H9 (cell line): ENCODE data around the gene KIRREL3. TPM values are rescaled to one million over a fixed set of nuclear protein-coding genes. Genes with fewer than 3 reads are reported as not detected.

Experiments
- DNase-seq: peaks from one replicate; pipeline ENCODE4 v3.0.0-alpha.2; 2017
- H2AFZ ChIP-seq: one replicate; pipeline ENCODE4 v1.6.1; 2013; ENCODE audit warnings: mild to moderate bottlenecking, low read length, control low read depth, moderate library complexity
- H2AK5ac ChIP-seq: 2 replicates; pipeline ENCODE4 v1.6.1; 2013; ENCODE audit warnings: low read length, control low read depth, mixed read lengths; ENCODE audit not compliant: insufficient read length
- H2BK120ac ChIP-seq: one replicate; pipeline ENCODE4 v1.6.1; 2013; ENCODE audit warnings: low read depth, mild to moderate bottlenecking, low read length, control low read depth, inconsistent platforms; ENCODE audit not compliant: poor library complexity, severe bottlenecking
- H2BK12ac ChIP-seq: 2 replicates; pipeline ENCODE4 v1.6.1; 2013; ENCODE audit warnings: low read length, control low read depth, mixed read lengths, low read depth; ENCODE audit not compliant: insufficient read length
- H2BK15ac ChIP-seq: 2 replicates; pipeline ENCODE4 v1.6.1; 2013; ENCODE audit warnings: low read depth, low read length, control low read depth
- H2BK20ac ChIP-seq: one replicate; pipeline ENCODE4 v1.6.1; 2013; ENCODE audit warnings: low read depth, mild to moderate bottlenecking, low read length, control low read depth, inconsistent platforms; ENCODE audit not compliant: poor library complexity, severe bottlenecking
- H2BK5ac ChIP-seq: 2 replicates; pipeline ENCODE4 v1.6.1; 2013; ENCODE audit warnings: low read length, control low read depth, mixed read lengths; ENCODE audit not compliant: insufficient read length
- H3K14ac ChIP-seq: 2 replicates; pipeline ENCODE4 v1.6.1; 2013; ENCODE audit warnings: low read length, control low read depth; ENCODE audit not compliant: insufficient read depth
- H3K18ac ChIP-seq: 2 replicates; pipeline ENCODE4 v1.6.1; 2013; ENCODE audit warnings: low read depth, mild to moderate bottlenecking, mixed read lengths, low read length, control low read depth; ENCODE audit not compliant: insufficient read length
- H3K23ac ChIP-seq: 2 replicates; pipeline ENCODE4 v1.6.1; 2013; ENCODE audit warnings: low read length, control low read depth, mixed read lengths, low read depth; ENCODE audit not compliant: insufficient read length
- H3K23me2 ChIP-seq: 2 replicates; pipeline ENCODE4 v1.6.1; 2013; ENCODE audit warnings: low read depth, mild to moderate bottlenecking, mixed read lengths, low read length, control low read depth; ENCODE audit not compliant: insufficient read length, poor library complexity, severe bottlenecking
- H3K27ac ChIP-seq: 2 replicates; pipeline ENCODE4 v1.5.1; 2013; ENCODE audit warnings: low read length, control low read depth, mixed read lengths, low read depth; ENCODE audit not compliant: insufficient read length
- H3K27me3 ChIP-seq: 2 replicates; pipeline ENCODE4 v1.6.1; 2013; ENCODE audit warnings: low read length, control low read depth, inconsistent platforms; ENCODE audit not compliant: insufficient read depth
- H3K4ac ChIP-seq: 2 replicates; pipeline ENCODE4 v1.6.1; 2013; ENCODE audit warnings: low read depth, mild to moderate bottlenecking, control low read depth, inconsistent platforms, low read length, moderate library complexity
- H3K4me1 ChIP-seq: 2 replicates; pipeline ENCODE4 v1.6.1; 2013; ENCODE audit warnings: low read length, control low read depth, inconsistent platforms; ENCODE audit not compliant: insufficient read depth
- H3K4me2 ChIP-seq: 2 replicates; pipeline ENCODE4 v1.6.1; 2013; ENCODE audit warnings: low read length, control low read depth, mixed read lengths; ENCODE audit not compliant: insufficient read length, insufficient read depth
- H3K56ac ChIP-seq: 2 replicates; pipeline ENCODE4 v1.6.1; 2013; ENCODE audit warnings: low read depth, mild to moderate bottlenecking, mixed read lengths, low read length, control low read depth; ENCODE audit not compliant: insufficient read length
- H3K79me1 ChIP-seq: 2 replicates; pipeline ENCODE4 v1.6.1; 2013; ENCODE audit warnings: low read depth, mild to moderate bottlenecking, moderate library complexity, low read length, control low read depth, inconsistent platforms; ENCODE audit not compliant: insufficient read depth, poor library complexity, severe bottlenecking
- H3K79me2 ChIP-seq: 2 replicates; pipeline ENCODE4 v1.6.1; 2013; ENCODE audit warnings: low read length, control low read depth, inconsistent platforms; ENCODE audit not compliant: insufficient read depth
- H3K9ac ChIP-seq: 2 replicates; pipeline ENCODE4 v1.6.1; 2013; ENCODE audit warnings: low read length, control low read depth, mixed read lengths; ENCODE audit not compliant: insufficient read length; ENCODE audit errors: extremely low read depth
- H3K9me3 ChIP-seq: one replicate; pipeline ENCODE4 v1.6.1; 2013; ENCODE audit warnings: low read depth, low read length, inconsistent platforms; ENCODE audit not compliant: control insufficient read depth
- H3T11ph ChIP-seq: one replicate; pipeline ENCODE4 v1.6.1; 2013; ENCODE audit warnings: mild to moderate bottlenecking, low read length, control low read depth, inconsistent platforms
- H4K20me1 ChIP-seq: one replicate; pipeline ENCODE4 v1.6.1; 2013; ENCODE audit not compliant: control insufficient read depth, insufficient read length, insufficient read depth
- H4K5ac ChIP-seq: 2 replicates; pipeline ENCODE4 v1.6.1; 2013; ENCODE audit warnings: low read depth, mild to moderate bottlenecking, mixed read lengths, low read length, control low read depth; ENCODE audit not compliant: insufficient read length
- H4K8ac ChIP-seq: replicated peaks from 2 replicates; pipeline ENCODE4 v1.6.1; 2013; ENCODE audit warnings: low read length, control low read depth, mixed read lengths, low read depth; ENCODE audit not compliant: insufficient read length
- H4K91ac ChIP-seq: 2 replicates; pipeline ENCODE4 v1.6.1; 2013; ENCODE audit warnings: low read depth, mild to moderate bottlenecking, moderate library complexity, mixed read lengths, low read length, control low read depth; ENCODE audit not compliant: insufficient read length
- H3K27ac Mint-ChIP-seq, 3 experiments: 2 replicates in 2 of 3; 3 replicates in 1 of 3; pipeline ENCODE4 v1.8.0; 2020 to 2021; ENCODE audit warnings: mixed read lengths in 3 of 3, mild to moderate bottlenecking in 1 of 3, moderate library complexity in 1 of 3
- H3K27me3 Mint-ChIP-seq: 2 replicates; pipeline ENCODE4 v1.8.0; 2021; ENCODE audit warnings: low read depth, mild to moderate bottlenecking, moderate library complexity, mixed read lengths
- H3K36me3 Mint-ChIP-seq, 3 experiments: 2 replicates in 2 of 3; 3 replicates in 1 of 3; pipeline ENCODE4 v1.8.0; 2020 to 2021; ENCODE audit warnings: low read depth in 3 of 3, mixed read lengths in 3 of 3; ENCODE audit not compliant: insufficient read depth in 1 of 3
- H3K4me1 Mint-ChIP-seq, 2 experiments: 2 replicates each; pipeline ENCODE4 v1.8.0; 2020; ENCODE audit warnings: mixed read lengths in 2 of 2
- H3K4me3 Mint-ChIP-seq, 2 experiments: 2 replicates in 1 of 2; 3 replicates in 1 of 2; pipeline ENCODE4 v1.8.0; 2020 to 2021; ENCODE audit warnings: mild to moderate bottlenecking in 2 of 2, mixed read lengths in 2 of 2, moderate library complexity in 1 of 2
- H3K9me3 Mint-ChIP-seq, 2 experiments: 2 replicates in 1 of 2; 3 replicates in 1 of 2; pipeline ENCODE4 v1.8.0; 2020; ENCODE audit warnings: mild to moderate bottlenecking in 2 of 2, mixed read lengths in 2 of 2, moderate library complexity in 1 of 2
- CTCF ChIP-seq: fragments of 200-600 bp; sonication (generic); conservative IDR thresholded peaks from 3 replicates; pipeline ENCODE4 v1.8.0; 2021; ENCODE audit warnings: antibody characterized with exemption, mild to moderate bottlenecking
- WGBS: extraction: QIAGEN DNeasy Blood & Tissue Kit; methylation state at CpG from one replicate; pipeline ENCODE4 v1.1.7; 2013; ENCODE audit warnings: missing lambda C conversion rate, low lambda C conversion rate, mixed read lengths; ENCODE audit not compliant: insufficient read length; ENCODE audit errors: extremely low coverage; 5-methylcytosine and 5-hydroxymethylcytosine counted together
- total RNA-seq: library from RNA; stranded (reverse); gene quantifications from 2 replicates; pipeline ENCODE4 v1.2.1, GENCODE V29; 2021

The KIRREL3 gene
- total RNA-seq, 1 experiment from 2014 or later: 0.17 TPM

DNA sequence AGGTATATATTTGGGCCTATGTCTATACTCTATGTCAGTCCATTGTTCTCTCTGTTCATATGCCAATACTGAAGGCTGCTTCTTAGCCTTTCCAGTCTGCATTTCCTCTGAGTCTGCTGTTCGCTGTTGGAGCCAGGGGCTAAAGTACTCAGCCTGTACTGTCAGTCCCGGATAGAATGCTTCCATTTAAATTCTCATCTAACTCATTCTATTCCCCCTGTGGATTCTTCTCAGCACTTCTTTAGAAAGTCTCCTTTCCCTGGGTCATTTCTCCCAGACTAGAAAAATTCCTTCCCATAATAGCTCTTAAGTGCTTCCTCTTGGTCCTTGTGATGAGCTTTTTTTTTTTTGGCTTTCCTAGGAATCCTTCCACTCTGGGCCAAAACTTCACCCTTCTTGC, 293.1 kb downstream of the KIRREL3 start:
- H2AK5ac ChIP-seq: no peak overlapping the region
- no peaks in the 10 kb centered on the region; the same call in 1 of the 2 replicates for H3K27me3 Mint-ChIP-seq
- no peak overlapping the region for H2BK120ac ChIP-seq
- no peak overlapping the region for H2AFZ ChIP-seq
- H3K23me2 ChIP-seq: no peaks in the 10 kb centered on the region
- H2BK12ac ChIP-seq: no peak overlapping the region
- no CpG with 5 or more reads among the region's 2 CpGs for WGBS
- H3K23ac ChIP-seq: no peak overlapping the region
- H3T11ph ChIP-seq: no peak overlapping the region
- no peak for TF ChIP-seq CTCF
- no peak overlapping the region for H3K9ac ChIP-seq
- no peaks in the 10 kb centered on the region for H3K9me3 ChIP-seq
- H3K27me3 ChIP-seq: no peaks in the 10 kb centered on the region
- no peak overlapping the region for H3K27ac ChIP-seq
- no peaks in the 10 kb centered on the region for H3K79me1 ChIP-seq
- no peak overlapping the region for H4K91ac ChIP-seq
- no peak overlapping the region for H3K18ac ChIP-seq
- H3K4me1 ChIP-seq: 0 out of 2 replicates have a peak, but pooled peaks cover 2% of the 10 kb centered on the region
- H2BK20ac ChIP-seq: no peak overlapping the region
- no peak overlapping the region for H3K4ac ChIP-seq
- no peak overlapping the region for H3K56ac ChIP-seq
- no peak overlapping the region for H3K14ac ChIP-seq
- H4K5ac ChIP-seq: no peak overlapping the region
- H3K4me1 Mint-ChIP-seq: peaks cover 17 to 19% of the 10 kb centered on the region in 2 experiments
- H4K20me1 ChIP-seq: no peaks in the 10 kb centered on the region
- H3K79me2 ChIP-seq: no peaks in the 10 kb centered on the region
- no peak overlapping the region for H2BK15ac ChIP-seq
- no peak overlapping the region for H3K4me2 ChIP-seq
- H2BK5ac ChIP-seq: no peak overlapping the region
- no peak for DNase-seq
- H3K36me3 Mint-ChIP-seq: no peaks in the 10 kb centered on the region; a peak in 1 of 7 replicates
- no peaks in the 10 kb centered on the region; a peak in 1 of 5 replicates for H3K9me3 Mint-ChIP-seq
- H3K4me3 Mint-ChIP-seq: no peak overlapping the region
- H3K27ac Mint-ChIP-seq: peak overlapping the region in 1 of 3 experiments; percentile 5; a peak in 1 of 7 replicates
- H4K8ac ChIP-seq: no peak overlapping the region
